Transverse colon (tissue), 4 donors: ENCODE data around the gene FAM81B. TPM values are rescaled to one million over a fixed set of nuclear protein-coding genes. Genes with fewer than 3 reads are reported as not detected.
"Not testable (repeated sequence)": the region's sequence is repeated elsewhere in the genome, so short reads cannot be mapped to it uniquely, and the experiment has no call there.

Experiments used
- DNase-seq: peaks from one replicate; pipeline ENCODE4 v3.0.0-alpha.2; 2019
- H3K27ac ChIP-seq, 4 donors: fragments of 200-600 bp; sonication (generic); 2 replicates each; pipeline ENCODE4 v1.5.1; 2016 to 2018; ENCODE audit warnings: inconsistent platforms in 4 of 4
- H3K27me3 ChIP-seq: fragments of 200-600 bp; sonication (generic); 2 replicates; pipeline ENCODE4 v1.5.1; 2017; ENCODE audit warnings: inconsistent platforms
- H3K36me3 ChIP-seq, 4 donors: fragments of 200-600 bp; sonication (generic); 2 replicates each; pipeline ENCODE4 v1.5.1; 2017 to 2019; ENCODE audit warnings: inconsistent platforms in 4 of 4
- H3K4me1 ChIP-seq, 4 donors: fragments of 200-600 bp; sonication (generic); 2 replicates each; pipeline ENCODE4 v1.5.1; 2017 to 2020; ENCODE audit warnings: inconsistent platforms in 4 of 4
- H3K4me3 ChIP-seq, 4 donors: fragments of 200-600 bp; sonication (generic); 1 replicate in 1 of 4; 2 replicates in 3 of 4; pipeline versions ENCODE4 v1.5.1 to v1.6.1; 2017 to 2019; ENCODE audit warnings: inconsistent platforms in 4 of 4
- H3K9me3 ChIP-seq, 2 donors: fragments of 200-600 bp; sonication (generic); 2 replicates each; pipeline ENCODE4 v1.5.1; 2017 to 2019; ENCODE audit warnings: inconsistent platforms in 2 of 2
- EP300 ChIP-seq: sonication (generic); formaldehyde crosslinking; IDR thresholded peaks from one replicate; pipeline ENCODE4 v1.6.1; 2017; ENCODE audit warnings: antibody characterized with exemption, low read depth
- POLR2A ChIP-seq: fragments of 450-650 bp; IDR thresholded peaks from one replicate; pipeline ENCODE4 v1.6.1; 2016; ENCODE audit warnings: antibody characterized with exemption, mild to moderate bottlenecking, moderate library complexity
- POLR2AphosphoS5 ChIP-seq, 3 donors: sonication (generic); formaldehyde crosslinking; IDR thresholded peaks; one replicate each; pipeline ENCODE4 v1.6.1; 2016; ENCODE audit warnings: antibody characterized with exemption in 3 of 3
- WGBS, 2 donors: methylation state at CpG; one replicate each; pipeline ENCODE4 v1.1.5; 2018; ENCODE audit warnings: low coverage in 1 of 2; 5-methylcytosine and 5-hydroxymethylcytosine counted together
- in situ Hi-C, 4 donors: fragments of 200-750 bp; cut with MboI; loops; one replicate each; pipeline versions ENCODE4 v1.15.0 to v1.15.1; 2017; ENCODE audit warnings: low sequenced_read_pairs in 3 of 4, low pct_ligation_motif_present in 1 of 4, low pct_unique_long_range_greater_than_20kb in 1 of 4
- intact Hi-C: fragments of 100-400 bp; cut with DNase I; formaldehyde crosslinking; loops from one replicate; pipeline ENCODE4 v1.15.1; 2023; ENCODE audit warnings: low total_unique reads
- total RNA-seq, 4 donors: library from RNA; depleted of rRNA; stranded (reverse); fragments of >200 nt; gene quantifications; one replicate each; pipeline ENCODE4 v1.1.0, GENCODE V29; 2016
- TF ChIP-seq, protein P1 (sequence below), 5 experiments: fragments of 200-600 bp in 3 of 5; fragments of 450-650 bp in 2 of 5; sonication (generic) in 3 of 5; IDR thresholded peaks; 1 replicate in 2 of 5; 2 replicates in 3 of 5; pipeline ENCODE4 v1.5.1; 2016 to 2017; ENCODE audit warnings: antibody characterized with exemption in 5 of 5, inconsistent platforms in 3 of 5, mild to moderate bottlenecking in 2 of 5, moderate library complexity in 1 of 5

The FAM81B gene
- total RNA-seq, 4 donors from 2014 or later = not detected

DNA sequence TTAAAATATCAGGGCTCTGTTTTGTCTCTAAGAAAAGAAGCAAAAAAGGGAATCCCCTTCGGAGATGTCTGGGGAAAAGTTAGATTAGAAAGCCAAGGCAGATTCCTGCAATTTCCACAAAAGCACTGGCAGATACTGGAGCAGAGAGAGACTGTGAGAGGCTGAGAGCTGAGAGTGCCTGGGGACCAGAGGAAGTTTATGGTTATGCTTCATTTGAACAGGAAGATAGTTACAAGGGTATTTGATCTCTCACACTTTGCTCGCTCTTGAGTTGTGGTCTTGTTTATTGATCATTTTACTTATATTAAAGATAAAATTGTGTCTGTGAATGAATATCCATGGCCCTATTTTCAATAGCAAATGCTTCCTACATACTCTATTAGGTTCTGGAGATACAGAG is 32.8 kb upstream of the FAM81B start:
- 65 to 79% methylated on average over 2 of the region's 2 CpGs for WGBS, 2 donors
- H3K27ac ChIP-seq = no peak overlapping the region
- no peaks in the 10 kb centered on the region for H3K27me3 ChIP-seq
- intact Hi-C loops = no loop called here
- no peak for TF ChIP-seq POLR2A
- TF ChIP-seq EP300 = no peak
- TF ChIP-seq, protein P1, sequence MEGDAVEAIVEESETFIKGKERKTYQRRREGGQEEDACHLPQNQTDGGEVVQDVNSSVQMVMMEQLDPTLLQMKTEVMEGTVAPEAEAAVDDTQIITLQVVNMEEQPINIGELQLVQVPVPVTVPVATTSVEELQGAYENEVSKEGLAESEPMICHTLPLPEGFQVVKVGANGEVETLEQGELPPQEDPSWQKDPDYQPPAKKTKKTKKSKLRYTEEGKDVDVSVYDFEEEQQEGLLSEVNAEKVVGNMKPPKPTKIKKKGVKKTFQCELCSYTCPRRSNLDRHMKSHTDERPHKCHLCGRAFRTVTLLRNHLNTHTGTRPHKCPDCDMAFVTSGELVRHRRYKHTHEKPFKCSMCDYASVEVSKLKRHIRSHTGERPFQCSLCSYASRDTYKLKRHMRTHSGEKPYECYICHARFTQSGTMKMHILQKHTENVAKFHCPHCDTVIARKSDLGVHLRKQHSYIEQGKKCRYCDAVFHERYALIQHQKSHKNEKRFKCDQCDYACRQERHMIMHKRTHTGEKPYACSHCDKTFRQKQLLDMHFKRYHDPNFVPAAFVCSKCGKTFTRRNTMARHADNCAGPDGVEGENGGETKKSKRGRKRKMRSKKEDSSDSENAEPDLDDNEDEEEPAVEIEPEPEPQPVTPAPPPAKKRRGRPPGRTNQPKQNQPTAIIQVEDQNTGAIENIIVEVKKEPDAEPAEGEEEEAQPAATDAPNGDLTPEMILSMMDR (IDR thresholded peaks at IDR 0.05) = no peak
- TF ChIP-seq POLR2AphosphoS5 (IDR thresholded peaks at IDR 0.05) = no peak
- in situ Hi-C loops = no loop called here
- no peaks in the 10 kb centered on the region for H3K36me3 ChIP-seq
- H3K4me1 ChIP-seq = no peaks in the 10 kb centered on the region
- H3K4me3 ChIP-seq = no peak overlapping the region
- DNase-seq = no peak
- H3K9me3 ChIP-seq = no peaks in the 10 kb centered on the region

DNA sequence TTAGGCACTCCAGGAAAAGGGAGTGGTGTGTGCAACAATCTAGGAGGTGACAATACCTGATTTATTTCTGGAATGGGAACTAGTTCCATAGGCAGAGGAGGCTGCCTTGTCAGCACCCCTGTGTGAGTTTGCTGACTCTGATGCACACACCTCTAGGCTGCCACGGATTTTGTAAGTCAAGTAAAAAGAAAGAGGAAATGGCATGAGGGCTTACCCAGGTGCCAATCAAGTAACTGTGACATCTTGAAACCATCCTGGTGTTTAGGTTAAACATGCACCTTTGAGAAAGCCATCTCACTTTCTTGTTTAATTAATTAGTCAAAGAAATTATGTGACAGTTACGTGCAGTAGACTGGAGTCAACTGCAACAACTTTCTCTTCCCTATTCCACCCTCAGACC is 32.3 kb upstream of the FAM81B start:
- in situ Hi-C loops = no loop called here
- H3K27me3 ChIP-seq = no peaks in the 10 kb centered on the region
- intact Hi-C loops = no loop called here
- no peaks in the 10 kb centered on the region for H3K36me3 ChIP-seq
- no peak overlapping the region for H3K4me3 ChIP-seq
- TF ChIP-seq POLR2A = no peak
- no peak for TF ChIP-seq POLR2AphosphoS5 (IDR thresholded peaks at IDR 0.05)
- TF ChIP-seq, protein P1 (IDR thresholded peaks at IDR 0.05) = no peak
- no peak for TF ChIP-seq EP300
- 35 to 36% methylated on average over 1 to 2 of the region's 2 CpGs for WGBS, 2 donors
- no peak overlapping the region for H3K27ac ChIP-seq
- no peaks in the 10 kb centered on the region for H3K4me1 ChIP-seq
- H3K9me3 ChIP-seq = no peaks in the 10 kb centered on the region
- DNase-seq = no peak

DNA sequence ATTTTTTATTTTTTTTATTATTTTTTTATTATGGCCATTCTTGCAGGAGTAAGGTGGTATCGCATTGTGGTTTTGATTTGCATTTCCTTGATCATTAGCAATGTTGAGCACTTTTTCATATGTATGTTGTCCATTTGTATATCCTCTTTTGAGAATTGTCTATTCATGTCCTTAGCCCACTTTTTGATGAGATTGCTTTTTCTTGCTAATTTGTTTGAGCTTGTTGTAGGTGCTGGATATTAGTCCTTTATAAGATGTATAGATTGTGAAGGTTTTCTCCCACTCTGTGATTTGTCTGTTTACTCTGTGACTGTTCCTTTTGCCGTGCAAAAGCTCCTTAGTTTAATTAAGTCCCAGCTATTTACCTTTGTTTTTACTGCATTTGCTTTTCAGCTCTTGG is 30.5 kb upstream of the FAM81B start:
- in situ Hi-C loops, H3K4me3 ChIP-seq, H3K4me1 ChIP-seq, H3K9me3 ChIP-seq, H3K27me3 ChIP-seq, H3K27ac ChIP-seq, intact Hi-C loops, DNase-seq, H3K36me3 ChIP-seq: not testable (repeated sequence)
- WGBS, 2 donors = 49 to 75% methylated on average over 2 of the region's 2 CpGs

DNA sequence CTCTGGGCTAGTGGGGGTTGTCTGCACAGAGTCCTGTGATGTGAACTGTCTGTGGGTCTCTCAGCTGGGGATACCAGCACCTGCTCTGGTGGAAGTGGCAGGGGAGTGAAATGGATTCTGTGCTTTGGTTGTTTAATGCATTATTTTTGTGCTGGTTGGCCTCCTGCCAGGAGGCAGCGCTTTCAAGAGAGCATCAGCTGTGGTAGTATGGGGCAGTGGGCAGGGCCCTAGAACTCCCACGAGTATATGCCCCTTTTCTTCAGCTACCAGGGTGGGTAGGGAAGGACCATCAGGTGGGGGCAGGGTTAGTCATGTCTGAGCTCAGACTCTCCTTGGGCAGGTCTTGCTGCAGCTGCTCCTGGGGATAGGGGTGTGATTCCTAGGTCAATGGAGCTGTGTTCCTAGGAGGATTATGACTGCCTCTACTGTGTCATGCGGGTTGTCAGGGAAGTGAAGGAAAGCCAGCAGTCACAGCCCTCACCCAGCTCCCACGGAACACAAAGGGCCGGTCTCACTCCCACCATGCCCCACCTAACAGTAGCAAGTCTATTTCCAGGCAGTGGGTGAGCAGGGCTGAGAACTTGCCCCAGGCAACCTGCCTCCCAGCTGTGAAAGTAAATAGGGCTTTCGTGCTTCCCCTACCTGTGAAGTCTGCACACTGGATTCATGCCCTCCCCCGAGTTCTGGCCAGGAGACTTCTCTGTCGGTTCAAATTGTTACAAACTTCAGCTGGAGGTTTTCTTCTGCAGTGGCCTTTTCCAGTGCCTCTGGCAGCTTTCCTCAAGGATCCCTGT is 25.7 kb upstream of the FAM81B start:
- no peaks in the 10 kb centered on the region for H3K9me3 ChIP-seq
- H3K4me3 ChIP-seq = no peak overlapping the region
- TF ChIP-seq, protein P1 (IDR thresholded peaks at IDR 0.05) = no peak
- TF ChIP-seq POLR2AphosphoS5 (IDR thresholded peaks at IDR 0.05) (no peak), POLR2A (no peak), EP300 (no peak)
- no peaks in the 10 kb centered on the region for H3K27me3 ChIP-seq
- no peak overlapping the region for H3K27ac ChIP-seq
- DNase-seq = no peak
- WGBS, 2 donors = 81% methylated on average over 8 of the region's 8 CpGs; no CpG with 5 or more reads in 1 of the 2 donors
- H3K4me1 ChIP-seq = no peaks in the 10 kb centered on the region
- in situ Hi-C loops = no loop called here
- intact Hi-C loops = no loop called here
- no peaks in the 10 kb centered on the region for H3K36me3 ChIP-seq

DNA sequence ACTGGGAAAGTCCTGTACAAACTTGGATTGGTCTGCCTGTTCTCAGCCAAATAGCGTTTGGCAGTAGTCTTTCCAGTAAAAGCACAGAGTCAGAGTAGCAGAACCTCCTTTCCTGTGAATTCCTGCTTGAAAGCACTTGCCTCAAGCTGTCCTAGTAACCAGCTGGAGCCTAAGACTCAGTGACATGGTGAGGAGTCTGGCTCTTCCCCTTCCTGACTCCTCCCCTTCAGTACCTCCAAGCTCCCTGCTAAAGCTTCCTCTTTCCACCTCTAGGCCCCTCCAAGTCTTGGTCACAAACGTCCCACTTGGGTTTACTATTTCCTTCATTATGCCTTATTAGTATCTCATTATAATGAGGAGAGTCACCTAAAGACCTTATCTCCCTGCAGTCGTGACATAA is 21.4 kb upstream of the FAM81B start:
- H3K4me3 ChIP-seq = no peak overlapping the region
- H3K27ac ChIP-seq = no peak overlapping the region
- 21 to 52% methylated on average over 2 to 3 of the region's 3 CpGs for WGBS, 2 donors
- H3K4me1 ChIP-seq = no peaks in the 10 kb centered on the region
- no peak for DNase-seq
- TF ChIP-seq POLR2AphosphoS5 (IDR thresholded peaks at IDR 0.05) (no peak), POLR2A (no peak), EP300 (no peak)
- TF ChIP-seq, protein P1 (IDR thresholded peaks at IDR 0.05) = no peak
- no peaks in the 10 kb centered on the region for H3K9me3 ChIP-seq
- in situ Hi-C loops (no loop called here), intact Hi-C loops (no loop called here)
- no peaks in the 10 kb centered on the region for H3K27me3 ChIP-seq
- no peaks in the 10 kb centered on the region for H3K36me3 ChIP-seq
